ENCODE measurements around the gene CDK17.

Gene CDK17

DNA sequence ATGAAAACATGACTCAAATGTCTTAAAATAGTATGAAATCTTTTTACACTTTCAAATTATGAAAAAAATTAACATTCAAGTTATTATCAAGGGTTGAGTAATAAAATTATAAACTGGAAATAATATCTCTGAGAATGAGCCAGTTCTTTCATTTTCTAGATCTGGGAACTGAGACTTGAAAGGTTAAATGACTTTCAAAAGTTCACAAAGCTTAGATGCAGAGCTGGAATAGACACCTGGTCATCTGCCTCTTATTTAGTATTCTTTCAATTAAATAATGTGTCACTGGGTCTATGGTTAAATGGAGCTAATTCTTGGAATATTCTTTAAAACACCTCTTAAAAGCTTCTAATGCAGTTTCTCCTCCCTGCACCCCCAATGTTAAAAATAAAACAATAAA is 86.6 kb downstream of the CDK17 start:
- DNase-seq = no peak

GRCh38 chr12:96311191-96311590 is 89.0 kb downstream of the CDK17 start:
- DNase-seq = no peak

DNA sequence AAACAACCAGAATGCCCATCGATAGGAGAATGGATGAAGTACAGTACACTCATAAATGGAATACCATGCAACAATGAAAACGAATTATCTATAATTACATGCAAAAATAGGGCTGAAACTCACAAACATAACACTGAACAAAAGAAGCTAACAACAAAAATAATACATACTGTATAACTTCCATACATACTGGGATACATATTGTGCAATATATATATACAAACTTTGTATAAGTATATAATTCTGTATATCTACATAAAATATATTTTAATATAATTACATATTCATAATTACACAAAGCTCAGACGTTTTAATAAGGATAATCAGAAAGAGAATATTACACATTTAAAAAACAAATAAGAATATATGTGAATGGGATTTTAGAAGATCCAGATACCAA is 90.2 kb downstream of the CDK17 start:
- no peak for DNase-seq

DNA sequence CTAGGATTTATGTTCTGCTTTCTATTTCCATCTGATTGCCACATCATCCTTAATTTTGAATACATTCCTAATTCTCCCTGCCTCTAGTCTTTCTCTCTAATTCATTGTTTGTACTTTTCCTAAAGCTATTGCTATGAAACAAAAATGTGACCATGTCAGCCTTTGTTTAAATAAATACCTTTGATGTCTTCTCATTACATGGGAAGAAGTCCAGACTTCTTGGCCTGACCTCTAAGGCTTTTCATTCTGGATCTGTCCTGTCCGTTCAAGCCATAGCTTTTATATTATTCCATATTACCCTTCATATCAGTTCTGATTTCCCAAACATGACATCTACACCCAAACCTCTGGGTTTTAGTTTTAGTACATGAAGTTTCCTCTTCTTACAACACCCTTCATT is 91.4 kb downstream of the CDK17 start:
- no peak for DNase-seq

DNA sequence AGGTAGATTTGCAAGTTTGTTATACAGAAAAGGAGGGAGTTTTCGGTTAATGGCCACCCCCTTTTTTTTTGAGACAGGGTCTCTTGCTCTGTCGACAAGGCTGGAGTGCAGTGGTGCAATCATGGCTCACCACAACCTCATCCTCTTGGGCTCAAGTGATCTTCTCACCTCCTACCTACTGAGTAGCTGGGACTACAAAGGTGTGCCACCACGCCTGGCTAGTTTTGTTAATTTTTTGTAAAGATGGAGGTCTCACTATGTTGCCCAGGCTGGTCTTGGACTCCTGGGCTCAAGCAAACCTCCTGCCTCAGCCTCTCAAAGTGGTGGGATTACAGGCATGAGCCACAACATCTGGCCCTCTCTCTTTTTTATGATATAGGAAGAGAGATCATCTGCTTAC is 94.6 kb downstream of the CDK17 start:
- DNase-seq = no peak

- no peak for DNase-seq
Observed at GRCh38 chr12:96303653-96304052, 96.6 kb downstream of the CDK17 start.

GRCh38 chr12:96302687-96303310 is 97.4 kb downstream of the CDK17 start:
- DNase-seq = no peak

- no peak for DNase-seq
Observed at GRCh38 chr12:96301732-96302131, 98.5 kb downstream of the CDK17 start.

GRCh38 chr12:96300064-96300463 is 100.2 kb downstream of the CDK17 start:
- DNase-seq = no peak

GRCh38 chr12:96297504-96297903 is 102.7 kb downstream of the CDK17 start:
- no peak for DNase-seq

GRCh38 chr12:96295532-96296160 is 104.6 kb downstream of the CDK17 start:
- DNase-seq = no peak

DNA sequence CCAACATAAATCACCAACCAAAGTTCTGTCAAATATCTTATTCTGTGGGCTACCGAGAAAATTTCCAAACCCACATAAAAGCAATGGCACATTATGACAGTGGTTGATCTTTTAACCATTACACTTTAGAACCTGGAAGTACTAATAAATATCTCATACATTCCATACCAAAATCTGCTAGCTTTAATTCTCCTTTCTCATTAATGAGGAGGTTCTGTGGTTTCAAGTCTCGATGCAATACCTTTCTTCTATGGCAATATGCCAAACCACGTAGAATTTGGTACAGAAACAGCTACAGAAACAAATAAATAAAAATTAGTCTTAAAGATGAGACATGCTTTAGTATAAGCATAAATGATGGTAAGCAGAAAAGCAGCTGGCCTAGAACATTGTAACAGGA is 105.4 kb downstream of the CDK17 start:
- no peak for DNase-seq

DNA sequence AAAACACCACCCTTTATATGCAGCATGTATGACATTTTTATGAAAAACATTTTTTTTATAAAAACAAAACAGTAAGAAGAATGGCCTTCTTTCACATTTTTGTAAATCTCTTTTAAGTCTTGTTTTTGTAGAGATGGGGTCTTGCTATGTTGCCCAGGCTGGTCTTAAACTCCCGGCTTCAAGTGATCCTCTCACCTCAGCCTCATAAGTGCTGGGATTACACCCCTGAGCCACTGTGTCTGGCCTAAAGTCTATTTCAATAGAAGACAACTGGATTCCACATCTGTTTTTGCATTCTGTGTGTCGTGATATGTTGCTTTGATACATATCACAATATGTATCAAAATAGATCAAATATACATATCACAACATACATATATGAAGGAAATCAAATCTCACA is 107.1 kb downstream of the CDK17 start:
- no peak for DNase-seq

DNA sequence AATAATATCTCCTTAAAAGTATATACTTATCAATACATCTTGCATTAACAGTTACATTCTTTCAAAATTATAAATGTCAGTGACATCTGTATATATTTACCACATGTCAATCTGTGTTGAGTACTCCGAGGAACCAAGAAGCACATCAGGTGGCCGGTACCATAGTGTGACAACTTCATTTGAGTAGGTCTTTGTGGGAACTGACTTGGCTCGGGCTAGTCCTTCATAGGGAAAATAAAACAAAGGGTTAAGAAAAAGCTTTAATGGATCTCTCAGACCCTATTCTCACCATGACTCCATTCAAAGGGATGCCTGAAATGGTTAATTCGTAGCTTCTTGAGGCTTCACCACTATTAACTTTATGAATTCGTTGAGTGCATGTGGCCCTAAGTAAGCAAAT is 111.2 kb downstream of the CDK17 start:
- DNase-seq = no peak

- DNase-seq = no peak
Observed at GRCh38 chr12:96285158-96285557, 115.1 kb downstream of the CDK17 start.

DNA sequence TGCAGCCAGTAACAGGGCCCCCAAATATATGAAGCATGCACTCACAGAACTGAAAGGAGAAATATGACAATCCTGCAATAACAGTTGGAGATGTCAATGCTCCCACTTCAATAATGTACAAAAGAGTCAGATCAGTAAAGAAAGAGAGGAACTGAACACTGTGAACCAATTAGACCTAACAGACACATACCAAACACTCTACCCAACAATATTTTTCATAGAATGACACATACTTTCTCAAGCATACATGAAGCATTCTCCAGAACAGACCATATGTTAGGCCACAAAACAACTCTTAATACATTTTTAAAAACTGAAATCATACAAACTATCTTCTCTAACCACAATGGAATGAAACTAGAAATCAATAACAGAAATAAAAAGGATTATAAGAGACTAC is 125.9 kb downstream of the CDK17 start:
- no peak for DNase-seq

DNA sequence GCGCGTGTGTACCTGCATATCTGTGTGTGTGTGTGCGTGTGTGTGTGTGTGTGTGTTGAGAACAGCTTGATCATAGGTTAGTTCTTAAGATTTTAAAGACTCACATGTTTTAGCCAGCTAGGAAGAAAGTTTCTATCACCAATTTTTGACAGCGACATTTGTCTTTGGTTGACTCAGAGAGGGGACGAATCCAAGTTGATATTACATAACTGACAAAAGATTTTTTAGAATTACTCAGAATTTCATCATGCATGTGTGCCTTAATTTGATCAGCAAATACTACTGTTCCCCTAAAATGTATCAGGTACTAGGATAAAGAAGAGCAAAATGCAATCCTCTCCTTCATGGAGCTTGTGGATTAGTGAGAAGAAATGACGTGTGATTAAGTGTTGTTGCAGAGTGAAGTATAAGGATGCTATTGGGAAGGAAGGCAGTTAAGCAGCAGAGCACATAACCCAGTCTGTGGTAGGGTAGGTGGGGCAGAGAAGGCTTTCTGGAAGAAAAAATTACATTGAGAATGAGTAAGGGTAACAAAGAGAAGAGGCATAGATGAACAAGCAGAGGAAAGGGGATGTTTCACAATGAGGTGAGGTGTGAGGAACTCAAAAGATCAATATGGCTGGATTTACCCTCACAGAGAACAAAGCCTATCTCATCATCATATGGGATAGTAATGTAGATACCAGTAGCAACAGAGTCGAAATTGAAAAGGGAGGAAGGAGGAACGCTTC is 128.6 kb downstream of the CDK17 start:
- no peak for DNase-seq

- no peak for DNase-seq
Observed at GRCh38 chr12:96266238-96266637, 134.0 kb downstream of the CDK17 start.

GRCh38 chr12:96265836-96266235 is 134.4 kb downstream of the CDK17 start:
- DNase-seq = no peak

DNA sequence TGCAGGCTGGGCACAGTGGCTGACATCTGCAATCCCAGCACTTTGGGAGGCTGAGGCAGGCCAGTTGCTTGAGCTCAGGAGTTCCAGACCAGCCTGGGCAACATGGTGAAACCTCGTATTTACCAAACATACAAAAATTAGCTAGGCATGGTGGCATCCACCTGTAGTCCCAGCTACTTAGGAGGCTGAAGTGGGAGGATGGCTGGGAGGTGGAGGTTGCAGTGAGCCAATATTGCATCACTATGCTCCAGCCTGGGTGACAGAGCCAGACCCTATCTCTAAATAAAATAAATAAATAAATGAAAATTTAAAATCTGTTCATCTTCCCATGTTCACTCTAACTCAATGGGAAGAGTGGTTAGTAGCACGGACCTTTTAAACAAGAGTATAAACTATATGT is 134.8 kb downstream of the CDK17 start:
- DNase-seq = no peak

- DNase-seq = peak; percentile 93
Observed at GRCh38 chr12:96263449-96263902, 136.8 kb downstream of the CDK17 start.

DNA sequence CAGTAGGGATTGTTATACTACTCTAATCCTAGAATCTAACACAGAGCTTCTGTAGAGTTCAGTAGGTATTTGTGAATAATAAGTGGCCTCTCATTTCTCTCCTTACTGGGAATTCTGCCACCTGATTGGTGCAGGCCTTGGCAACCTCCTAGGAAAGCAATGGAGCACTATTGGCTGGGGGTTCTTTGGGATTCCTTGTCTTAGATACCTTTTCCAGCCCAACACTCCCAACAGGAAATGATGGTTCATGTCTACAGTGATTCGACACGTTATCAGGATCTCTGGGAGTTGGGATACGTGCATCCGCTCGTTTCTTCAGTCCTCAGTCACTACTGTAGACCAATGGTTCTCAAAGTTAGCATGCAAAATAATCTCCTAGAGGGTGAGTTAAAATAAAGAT is 138.7 kb downstream of the CDK17 start:
- no peak for DNase-seq

DNA sequence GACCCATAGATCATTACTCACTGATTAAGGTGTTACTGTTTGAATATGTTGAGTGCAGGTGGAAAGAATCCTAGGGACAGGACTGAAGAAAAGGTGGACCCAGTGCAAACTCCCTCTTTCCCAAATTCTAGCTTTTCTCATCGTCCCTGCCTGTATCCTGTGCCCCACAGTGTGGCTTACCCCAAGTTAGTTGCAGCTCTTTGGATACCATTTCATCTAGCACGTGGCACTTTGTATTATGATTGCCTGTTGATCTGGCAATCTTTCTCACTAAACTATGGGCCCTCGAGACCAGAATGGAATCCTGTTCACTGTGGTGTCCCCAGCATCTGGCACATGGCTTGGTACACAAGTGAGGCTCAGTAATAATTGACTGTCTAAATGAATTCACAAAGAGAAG is 139.6 kb downstream of the CDK17 start:
- no peak for DNase-seq

DNA sequence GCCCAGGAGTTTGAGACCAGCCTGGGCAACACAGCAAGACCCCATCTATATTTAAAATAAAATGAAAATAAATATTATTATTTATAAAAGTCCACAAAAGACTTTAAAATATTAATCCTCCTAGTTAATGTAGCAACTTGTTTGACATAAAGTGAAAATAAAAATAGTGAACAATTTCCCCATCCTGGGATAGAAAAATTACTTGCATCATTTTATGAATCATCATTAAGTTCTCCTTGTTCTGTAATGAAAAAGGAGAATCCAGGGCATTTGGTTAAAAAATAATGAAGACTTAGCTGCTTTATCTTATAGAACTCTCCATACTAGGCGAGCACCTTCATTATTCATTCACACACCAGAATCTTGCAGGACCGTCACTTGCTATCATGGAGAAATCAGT is 140.0 kb downstream of the CDK17 start:
- no peak for DNase-seq
